Stimulated activated CD4-positive, alpha-beta T cell treated with anti-CD3 and anti-CD28 coated beads, Interleukin-2, amount 100 ng/mL, for 4 hours (primary cell): ENCODE data around the gene NR3C2.

Experiments
- DNase-seq: peaks from one replicate; pipeline ENCODE4 v3.0.0-alpha.2; 2020; ENCODE audit warnings: low read depth

NR3C2 gene

DNA sequence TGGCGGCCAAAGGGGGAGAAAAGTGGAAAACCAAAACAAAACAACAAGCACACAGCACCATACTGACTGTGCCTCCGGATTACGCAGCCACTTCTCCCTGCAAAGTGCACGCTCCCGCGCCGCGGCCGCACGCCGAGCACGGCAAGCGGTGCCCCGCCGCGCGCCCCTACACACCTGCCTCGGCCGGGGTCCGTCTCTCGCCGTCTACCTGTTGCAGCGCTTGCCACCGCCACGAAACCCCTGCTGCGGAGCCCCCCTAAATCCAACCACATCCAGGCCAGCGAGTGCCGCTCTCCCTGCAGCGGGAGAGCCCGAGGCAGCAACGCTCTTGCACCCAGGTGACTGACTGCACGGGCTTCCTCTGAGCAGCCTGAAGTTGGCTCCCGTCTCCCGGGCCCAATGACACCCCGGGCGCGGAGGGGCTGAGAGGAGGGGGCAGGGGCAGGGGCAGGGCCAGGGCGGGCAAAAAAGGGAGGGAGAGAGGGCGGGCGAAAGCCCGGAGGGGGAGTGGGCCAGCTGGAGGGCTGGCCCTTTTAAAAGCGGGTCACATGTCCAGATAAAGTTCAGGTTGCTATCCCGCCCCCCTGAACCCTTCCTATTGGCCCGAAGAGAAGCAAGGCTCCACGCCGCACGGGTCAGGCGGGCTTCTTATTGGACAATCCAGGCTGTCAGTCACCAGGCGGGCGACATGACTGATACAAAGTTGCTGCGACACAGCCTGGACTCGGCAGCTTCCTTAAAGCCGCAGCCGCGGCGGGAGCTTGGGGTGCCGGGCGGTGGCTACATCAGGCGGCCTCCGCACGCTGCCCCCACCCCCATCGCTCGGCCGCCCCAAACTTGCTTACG lies at the start of gene NR3C2:
NR3C2 (minus strand) TSS at position 429 of the 846 bp plus-strand sequence.
- DNase-seq, result peak; percentile 95

DNA sequence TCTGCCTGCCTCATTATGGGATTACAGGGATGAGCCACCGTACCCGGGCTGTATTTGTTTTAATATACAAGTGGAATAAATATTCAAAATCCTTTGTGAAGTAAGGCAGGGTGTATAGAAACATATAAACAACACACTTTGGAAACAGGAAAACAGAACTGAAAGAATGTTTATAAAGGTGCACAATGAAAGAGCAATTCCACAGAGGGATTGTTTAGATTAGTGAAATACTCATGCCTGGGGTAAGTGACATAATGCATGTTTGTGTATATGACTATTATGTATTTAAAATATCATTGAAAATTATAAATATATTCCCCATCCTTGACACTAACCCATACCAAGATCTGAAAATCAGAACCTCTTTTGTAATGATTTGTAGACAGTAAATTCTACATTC lies 45.0 kb upstream of the NR3C2 start:
- DNase-seq, result no peak

DNA sequence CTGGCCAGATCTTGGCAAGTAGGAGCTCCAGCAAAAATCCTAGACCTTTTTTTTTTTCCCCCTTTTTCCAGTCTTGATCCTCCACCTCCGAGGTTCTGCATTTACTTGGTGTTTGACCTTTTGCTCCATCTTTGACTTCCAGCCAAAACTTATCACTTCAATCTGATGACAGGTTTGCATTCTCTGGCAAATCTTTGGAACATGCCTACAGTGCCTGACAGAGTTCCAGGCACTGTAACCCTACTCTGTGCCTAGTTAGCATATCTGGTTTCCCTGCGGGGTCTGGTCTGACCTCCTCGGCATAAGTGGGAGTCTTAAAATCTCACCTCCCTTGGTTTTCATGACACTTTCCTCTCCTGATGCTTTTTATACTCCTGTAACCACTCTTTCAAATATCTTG lies 39.4 kb upstream of the NR3C2 start:
- DNase-seq, result no peak

DNA sequence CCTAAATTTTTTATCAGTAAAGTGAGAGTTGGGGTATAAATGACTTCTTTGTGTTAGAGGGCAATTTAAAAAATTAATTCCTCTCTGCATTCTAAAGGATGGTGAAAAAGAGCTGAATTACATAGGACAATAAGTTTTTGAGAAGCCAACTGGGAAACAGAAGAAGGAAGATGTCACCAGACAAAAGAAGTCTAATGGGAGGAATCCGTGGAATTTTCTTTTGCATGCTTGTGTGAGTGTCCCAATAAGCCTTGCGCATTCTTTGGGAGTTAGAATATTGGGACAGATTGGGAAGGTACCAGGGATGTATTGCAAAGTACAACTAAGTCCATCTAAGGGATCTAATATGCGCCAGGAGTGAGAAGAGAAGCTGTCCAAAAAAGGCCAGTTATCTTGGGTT lies 35.1 kb upstream of the NR3C2 start:
- DNase-seq, result no peak

DNA sequence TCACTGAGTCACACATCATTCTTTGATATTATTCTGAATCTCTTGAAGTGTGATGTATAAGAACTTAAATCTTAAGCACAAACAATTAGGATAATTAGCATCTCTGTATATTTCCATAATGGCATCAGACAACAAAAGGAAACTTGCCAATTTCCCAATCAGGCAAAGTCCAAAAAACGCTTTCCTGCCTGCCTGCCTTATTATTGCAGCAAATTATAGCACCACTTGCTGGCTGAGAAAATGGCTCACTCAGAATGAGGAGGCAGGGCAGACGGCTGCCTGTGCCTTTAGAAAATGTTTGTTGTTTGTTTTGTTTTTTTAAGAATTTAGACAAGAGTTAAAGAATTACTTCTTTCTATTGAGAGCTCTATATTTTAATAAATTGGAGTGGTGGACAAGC lies 27.7 kb upstream of the NR3C2 start:
- no peak for DNase-seq

DNA sequence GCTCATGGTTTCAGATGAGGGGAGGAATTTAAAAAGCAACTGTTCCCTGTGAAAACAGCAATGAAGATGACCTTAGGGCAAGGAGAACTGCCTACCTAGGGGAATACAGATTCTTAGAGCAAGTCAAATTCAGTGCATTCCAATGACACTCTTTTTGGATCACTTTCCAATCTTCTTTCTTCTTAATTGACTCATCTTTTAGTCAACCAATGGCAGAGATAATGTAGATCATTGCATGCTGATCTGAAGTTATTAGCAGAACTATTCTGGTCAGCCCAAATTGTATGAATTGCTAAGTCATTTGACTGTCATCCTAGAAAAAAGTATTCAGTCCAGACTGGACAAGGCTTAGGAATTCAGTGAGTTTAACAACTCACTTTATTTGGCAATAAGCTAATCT lies 12.6 kb upstream of the NR3C2 start:
- DNase-seq, result no peak

DNA sequence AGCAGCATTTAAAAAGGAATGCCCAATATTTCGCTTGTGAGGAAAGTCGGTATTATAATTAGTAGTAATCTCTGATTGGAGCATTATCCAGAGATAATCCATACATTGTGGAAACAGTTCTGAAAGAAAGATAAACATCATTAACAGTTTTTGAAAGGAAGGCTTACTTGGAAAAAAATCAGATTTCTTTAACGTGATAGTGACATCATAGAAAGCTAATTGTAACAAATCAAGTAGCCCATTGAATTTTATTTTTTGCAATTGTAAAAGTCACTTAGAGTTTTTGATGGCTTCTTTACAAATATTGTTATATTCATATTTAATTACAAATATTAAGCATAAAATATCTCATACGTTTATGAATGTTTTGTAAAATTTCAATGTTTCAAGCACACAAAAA lies 11.6 kb upstream of the NR3C2 start:
- no peak for DNase-seq

DNA sequence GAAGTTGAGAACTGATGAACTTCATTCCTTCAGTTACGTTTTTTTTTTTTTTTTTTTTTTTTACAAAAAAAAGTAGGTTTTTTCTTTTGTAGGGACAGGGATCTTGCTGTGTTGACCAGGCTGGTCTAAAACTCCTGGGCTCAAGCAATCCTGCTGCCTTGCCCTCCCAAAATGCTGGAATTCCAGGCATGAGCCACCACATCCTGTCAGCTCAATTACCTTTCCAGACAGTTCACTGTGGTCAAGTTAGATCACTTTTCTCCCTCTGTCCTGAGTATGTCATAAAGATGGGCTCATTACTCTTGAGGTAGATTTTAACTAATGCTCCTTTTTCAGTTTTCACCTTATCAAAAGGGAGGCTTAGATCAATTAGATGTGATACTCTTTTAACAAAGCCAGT lies 10.8 kb upstream of the NR3C2 start:
- DNase-seq, result no peak

DNA sequence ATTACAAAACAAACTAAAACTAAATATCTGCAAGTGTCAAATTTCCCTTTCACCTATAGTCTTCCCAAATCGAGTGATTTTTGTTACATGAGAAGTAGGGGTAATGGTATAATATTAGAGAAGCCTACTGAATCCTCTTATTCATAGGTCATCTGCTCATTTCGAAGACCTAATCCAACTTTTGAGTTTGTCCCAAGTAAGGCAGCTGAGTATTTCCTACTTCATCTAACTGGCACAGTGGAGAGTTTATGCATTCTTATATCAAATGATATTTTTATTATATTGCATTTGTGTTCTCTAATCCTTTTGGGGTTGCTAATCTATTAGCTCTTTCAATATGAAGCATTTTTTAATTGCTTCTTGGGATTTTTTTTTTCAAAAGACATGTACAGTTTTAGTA lies 7.7 kb upstream of the NR3C2 start:
- DNase-seq, result no peak

DNA sequence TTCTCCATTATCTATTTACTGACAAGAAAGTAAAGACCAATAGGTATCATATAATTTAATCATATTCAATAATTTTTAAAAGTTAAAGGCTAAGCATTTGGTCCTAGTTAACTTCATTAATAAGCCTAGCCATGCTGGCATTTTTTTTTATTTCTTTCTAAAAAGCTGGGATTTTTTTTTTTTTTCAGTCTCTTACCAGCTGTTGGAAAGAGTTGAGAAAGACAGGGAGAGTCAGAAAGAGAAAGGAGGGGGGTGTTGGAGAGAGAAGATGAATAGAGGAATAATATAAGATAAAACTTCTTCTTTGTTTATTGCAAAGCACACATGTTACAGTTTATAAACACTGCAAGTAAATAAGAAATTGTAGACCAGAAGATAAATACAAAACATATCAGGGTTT lies 5.9 kb upstream of the NR3C2 start:
- DNase-seq, result no peak

DNA sequence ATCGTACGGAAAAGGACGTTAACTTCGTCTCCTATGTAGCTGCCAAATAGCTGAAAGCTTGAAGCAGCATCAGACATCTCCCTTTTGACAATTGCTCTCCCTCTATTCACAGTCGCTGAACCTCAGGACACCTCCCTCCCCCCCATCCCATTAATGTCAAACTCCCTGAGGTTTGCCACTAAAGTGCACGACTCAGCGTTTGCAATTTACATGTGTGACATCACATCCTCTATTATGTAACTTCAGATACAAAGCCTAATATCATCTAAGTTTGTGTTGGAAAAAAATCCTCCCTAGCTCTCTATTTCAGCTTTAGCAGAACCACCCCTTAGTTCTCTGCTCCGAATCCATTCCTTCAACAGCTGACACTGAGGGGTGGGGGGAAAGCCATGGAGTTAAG lies 5.5 kb upstream of the NR3C2 start:
- peak; percentile 24 for DNase-seq

DNA sequence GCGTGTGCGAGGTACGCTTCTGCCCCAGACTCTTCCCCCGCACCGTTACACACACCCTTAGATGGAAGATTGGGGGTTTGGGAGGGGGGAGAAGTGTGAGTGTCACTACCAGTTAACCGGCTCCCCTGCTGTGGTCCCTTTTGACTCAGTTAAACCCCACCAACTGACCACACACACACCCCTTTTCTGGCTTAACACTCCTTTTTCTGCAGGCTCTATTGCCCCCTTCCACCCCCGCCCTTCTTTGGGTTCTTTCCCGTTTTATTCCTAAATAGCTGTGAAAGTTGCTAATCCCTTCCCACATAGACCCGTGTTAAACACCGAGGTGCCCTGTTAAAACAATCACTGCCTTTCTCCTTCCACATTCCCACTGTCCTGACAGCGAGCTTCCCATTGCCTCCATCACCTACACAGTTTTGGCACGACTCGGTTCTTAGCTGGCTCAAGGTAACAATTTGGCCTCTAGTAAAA lies 3.7 kb upstream of the NR3C2 start:
- no peak for DNase-seq

DNA sequence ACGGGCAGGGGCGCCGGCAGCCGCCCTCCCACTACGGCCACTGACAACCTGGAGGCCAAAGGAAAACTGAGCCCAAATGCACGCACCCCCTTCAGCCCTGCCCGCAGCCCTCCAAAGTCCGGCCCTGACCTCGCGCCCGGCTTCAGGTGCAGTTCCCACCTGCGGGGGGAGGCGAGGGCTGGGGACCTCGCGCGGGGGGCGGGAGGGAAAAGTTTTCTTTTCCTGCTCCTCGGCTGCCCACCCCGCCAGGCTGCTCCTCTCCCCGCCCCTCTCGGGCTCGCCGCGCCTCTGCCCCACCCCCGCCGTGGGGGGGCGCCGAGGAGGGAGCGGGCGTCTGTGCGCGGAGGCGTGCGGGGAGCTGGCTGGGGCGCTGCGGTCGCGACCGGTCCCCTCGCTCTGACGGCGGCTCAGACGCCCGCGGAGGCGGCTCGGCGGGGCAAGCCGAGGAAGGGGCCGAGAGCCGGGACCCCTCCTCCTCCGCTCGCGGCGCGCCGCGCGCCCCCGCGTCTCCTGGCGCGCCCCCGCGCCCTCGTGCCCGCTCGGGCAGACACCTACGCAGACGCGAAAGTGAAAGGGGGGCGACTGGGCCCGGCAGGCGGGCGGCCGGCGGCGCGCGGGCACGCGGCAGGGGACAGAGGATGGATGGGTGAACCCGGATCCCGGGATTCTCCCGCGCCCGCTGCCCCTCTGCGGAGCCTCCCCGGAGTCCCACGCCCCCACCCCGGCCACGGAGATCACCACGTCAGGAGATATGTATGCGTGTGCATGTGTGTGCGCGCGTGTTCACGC lies 3.1 kb upstream of the NR3C2 start:
- peak; percentile 74 for DNase-seq

DNA sequence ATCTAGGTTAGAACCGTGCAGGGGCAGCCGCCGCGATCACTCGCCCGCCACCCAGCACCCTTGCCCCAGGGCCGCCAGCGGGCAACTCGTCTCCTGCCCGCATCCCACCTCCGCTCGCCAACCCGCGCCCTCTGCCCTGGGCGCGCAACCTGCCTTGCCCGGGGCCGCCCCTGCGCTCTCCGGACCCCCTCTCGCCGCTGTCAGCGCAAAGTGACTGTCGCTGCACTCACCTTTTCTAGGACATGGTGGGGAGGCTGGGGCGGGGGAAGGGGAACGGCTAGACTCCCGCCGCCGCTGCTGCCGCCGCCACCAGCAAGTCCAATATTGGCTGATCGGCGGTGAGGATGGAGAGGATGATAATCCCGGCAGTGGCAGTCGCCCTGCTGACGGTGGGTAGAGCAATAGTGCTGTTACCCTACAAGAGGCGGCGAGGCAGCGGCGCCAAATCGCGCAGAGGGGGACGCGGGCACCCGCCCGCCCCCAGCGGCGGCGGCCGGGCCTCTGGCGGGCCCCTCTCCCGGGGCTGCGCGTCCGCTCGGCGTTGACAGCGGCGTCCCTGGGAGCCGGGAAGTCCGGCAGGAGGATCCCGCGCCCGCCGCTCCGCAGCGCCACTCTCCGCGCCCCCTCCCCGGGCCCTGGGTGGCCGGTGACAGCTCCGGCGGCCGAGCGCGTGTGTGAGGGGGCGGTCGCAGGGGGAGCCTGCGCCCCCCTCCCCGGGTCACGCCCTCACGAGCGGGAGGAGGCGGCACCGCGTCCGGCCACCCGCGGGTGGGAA lies 2.3 kb upstream of the NR3C2 start:
- DNase-seq, result peak; percentile 17

DNA sequence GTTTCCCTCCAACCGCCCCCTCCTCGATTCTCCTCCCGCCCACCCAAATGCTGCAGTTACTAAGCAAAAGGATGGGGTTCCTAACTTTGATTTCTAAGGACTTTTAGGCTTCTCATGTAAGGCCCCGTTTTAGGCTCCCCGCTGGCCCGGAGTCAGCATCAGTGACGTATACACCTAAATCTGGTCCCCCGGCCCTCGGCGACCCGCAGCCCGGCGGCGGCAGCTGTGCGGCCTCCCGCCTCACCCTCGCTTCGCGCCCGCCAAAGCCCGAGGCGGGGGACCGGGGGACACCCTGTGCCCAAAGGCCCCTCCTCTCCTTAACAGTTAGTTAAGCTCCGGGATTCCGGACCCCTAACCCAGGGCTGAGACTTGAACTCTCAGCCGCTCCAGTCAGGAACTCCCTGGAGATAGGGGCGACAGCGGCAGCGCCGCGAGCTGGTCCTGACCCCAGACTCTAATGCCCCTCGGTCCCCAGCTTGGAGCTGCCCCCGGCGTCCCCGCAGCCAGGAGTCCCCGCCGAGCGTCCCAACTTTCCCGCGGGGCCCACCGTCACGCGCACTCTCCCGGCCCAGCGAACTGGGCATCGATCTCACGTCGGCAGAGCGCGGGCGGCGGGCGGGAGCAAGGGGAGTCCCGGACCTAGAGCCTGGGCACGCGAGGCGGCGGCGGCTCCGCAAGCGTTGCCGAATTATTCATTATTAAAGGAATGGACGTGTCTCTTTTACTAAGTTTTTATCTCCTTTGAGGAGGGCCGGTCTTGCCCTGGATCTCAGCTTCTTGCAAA lies 1.5 kb upstream of the NR3C2 start:
- peak; percentile 27 for DNase-seq

DNA sequence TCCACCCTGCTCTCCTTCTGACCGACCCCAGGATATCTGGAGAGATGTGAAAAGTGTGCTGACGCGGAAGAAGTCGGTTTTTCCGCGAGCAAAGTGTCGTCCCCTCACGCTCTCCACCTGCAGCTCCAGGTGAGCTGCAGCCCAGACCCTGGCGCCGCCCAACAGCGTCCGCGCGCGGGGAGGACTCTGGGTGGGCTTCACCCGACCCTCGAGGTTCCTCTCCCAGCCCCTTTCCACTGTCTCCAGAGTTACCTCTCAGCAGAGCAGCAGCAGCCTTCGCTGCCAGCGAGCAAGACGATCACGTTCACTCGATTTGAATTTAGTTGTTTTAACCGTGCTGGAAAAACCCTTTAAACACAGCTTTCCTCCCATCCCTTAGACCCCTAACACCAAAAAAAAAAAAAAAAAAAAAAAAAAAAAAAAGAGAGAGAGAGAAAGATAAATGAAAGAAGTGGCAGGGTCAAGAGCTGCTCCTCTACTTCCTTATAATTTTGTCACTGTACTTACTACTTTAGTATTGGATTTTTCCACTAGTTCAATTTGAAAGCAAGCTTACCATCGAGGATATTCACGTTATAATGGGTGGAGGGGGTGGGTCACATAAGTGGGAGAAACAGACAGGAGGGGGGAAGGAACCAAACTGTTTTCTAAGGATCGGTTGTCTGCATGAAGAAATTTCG lies 758 bp upstream of the NR3C2 start:
- no peak for DNase-seq

DNA sequence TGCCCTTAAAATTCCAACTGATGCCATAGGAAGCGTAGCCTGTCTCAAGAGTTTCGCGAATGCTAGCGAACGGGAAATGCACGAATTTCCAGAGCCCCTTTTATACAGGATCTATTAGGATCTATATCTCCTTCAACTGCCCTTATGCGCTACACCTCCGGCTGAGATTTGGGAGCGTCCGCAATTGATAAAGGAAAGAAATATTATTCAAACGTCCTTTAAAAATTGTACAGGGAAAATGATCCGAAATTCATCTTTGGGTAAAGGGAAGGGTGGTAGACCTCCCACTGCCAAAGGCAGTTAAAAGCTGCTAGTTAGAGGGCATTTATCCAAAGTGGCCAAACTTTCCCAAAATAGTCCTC lies 609 bp downstream of the NR3C2 start:
- DNase-seq, result no peak

DNA sequence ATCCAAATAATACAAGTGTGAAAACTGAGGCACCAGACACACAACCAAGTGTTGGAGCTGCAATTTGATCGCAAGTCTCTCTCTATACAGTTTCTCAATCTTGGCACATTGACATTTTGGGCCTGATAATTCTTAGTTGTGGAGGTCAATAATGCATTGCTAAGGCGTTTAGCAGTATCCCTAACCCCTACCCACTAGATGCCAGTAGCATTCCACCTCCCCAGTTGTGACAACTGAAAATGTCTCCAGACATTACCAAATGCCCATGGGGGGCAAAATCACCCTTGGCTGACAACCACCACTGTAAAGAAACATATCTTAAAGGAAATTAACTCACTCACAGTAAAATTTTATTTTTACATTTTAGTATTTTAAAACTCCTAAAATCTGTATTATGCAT lies 4.2 kb downstream of the NR3C2 start:
- no peak for DNase-seq

DNA sequence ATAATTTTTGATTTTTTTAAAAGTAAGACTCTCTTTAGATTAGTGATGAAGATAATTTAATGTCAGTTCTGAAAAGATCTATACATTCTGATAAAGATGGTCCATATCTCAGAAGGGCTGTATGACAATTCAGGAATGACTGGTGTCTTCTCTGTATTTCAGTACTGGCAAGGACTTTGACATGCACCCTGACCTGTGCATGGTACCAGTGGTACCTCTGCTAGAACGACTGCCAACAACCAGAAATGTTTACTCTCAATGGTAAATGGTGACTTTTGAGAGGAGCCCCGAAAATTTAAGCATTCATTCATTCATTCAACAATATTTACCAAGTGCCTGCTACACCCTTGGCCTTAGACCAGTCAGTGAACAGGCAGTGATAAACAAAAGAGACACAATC lies 4.8 kb downstream of the NR3C2 start:
- no peak for DNase-seq

DNA sequence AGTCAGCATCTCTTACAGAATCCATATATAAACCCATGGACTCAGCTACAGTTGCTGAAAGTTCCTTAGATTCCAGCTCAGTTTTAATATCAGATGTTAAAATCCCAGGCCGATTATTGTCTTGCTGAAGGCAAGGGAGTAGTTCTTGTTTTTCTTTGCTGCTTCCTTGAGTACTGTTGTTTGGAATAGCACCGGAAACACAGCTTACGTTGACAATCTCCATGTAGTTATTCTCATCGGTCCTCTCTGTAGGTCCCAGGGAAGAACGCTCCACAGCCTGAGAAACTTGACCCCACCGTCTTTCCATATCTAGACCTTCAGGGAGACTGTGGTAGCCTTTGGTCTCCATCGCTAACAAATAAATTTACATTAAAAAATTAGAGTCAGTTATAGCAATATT lies 5.7 kb downstream of the NR3C2 start:
- DNase-seq, result no peak

DNA sequence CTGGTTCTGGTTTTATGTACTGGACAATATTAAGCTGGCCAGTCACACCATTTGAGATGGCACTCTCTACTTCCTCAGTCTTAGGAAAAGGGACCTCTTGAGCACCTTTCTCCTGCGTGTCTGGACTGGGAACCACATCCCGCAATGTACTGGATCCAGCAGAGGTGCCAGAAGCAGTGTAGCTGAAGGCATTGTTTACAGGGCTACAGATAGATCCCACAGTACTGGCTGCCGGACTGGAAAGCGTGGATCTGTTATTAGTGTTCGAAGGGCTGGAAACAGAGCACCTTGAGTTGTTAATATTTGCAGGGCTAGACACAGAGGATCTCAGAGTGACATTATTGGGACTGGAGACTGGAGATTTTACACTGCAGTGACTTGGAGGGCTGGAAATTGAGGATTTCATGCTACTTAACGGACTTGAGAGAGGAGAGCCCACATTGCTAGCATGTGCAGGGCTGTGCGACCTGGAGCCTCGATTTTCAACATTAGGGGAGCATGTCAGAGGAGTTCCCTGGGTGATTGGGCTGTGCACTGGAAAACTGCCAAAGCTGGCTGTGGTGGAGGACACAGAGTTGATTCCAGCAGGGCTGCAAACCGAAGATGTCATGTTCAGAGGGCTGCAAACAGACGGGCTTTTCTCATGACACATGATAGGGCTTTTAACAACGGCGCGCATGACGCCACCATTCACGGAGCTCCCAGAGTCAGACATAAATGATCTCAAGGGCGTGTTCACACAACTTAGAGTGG lies 6.4 kb downstream of the NR3C2 start:
- DNase-seq, result no peak
